K562 (cell line): ENCODE measurements around the gene GIMAP8.

Experiments used
- ATF1 ChIP-seq, 2 experiments: fragments of 450-650 bp in 1 of 2; IDR thresholded peaks; 2 replicates each; pipeline ENCODE4 v1.6.1; 2016; ENCODE audit warnings: missing compliant biosample characterization in 1 of 2, missing genetic modification characterization in 1 of 2
- BRF2 ChIP-seq: IDR thresholded peaks from 3 replicates; pipeline ENCODE4 v1.6.1; 2011; ENCODE audit warnings: borderline replicate concordance, mild to moderate bottlenecking; ENCODE audit not compliant: insufficient read length, insufficient read depth
- CAMTA2 ChIP-seq: fragments of 250-450 bp; sonication (Bioruptor Pico); conservative IDR thresholded peaks from 2 replicates; pipeline ENCODE4 v1.5.1; 2022
- FOXK1 ChIP-seq: sonication (generic); formaldehyde crosslinking; IDR thresholded peaks from 2 replicates; pipeline ENCODE4 v1.8.0; 2022; ENCODE audit warnings: missing genetic modification reagents, mild to moderate bottlenecking, borderline replicate concordance
- KHSRP ChIP-seq: fragments of 450-650 bp; IDR thresholded peaks from 2 replicates; pipeline ENCODE4 v1.6.1; 2017
- NR2C1 ChIP-seq, 2 experiments: fragments of 450-650 bp; IDR thresholded peaks; 2 replicates each; pipeline ENCODE4 v1.6.1; 2017; ENCODE audit warnings: mild to moderate bottlenecking in 2 of 2, antibody characterized with exemption in 1 of 2, inconsistent platforms in 1 of 2, missing compliant biosample characterization in 1 of 2, missing genetic modification characterization in 1 of 2
- PBX2 ChIP-seq, 2 experiments: IDR thresholded peaks in 1 of 2; conservative IDR thresholded peaks in 1 of 2; 2 replicates each; pipeline ENCODE4 v1.6.1; 2016; ENCODE audit warnings: low read depth in 2 of 2, mild to moderate bottlenecking in 1 of 2, missing compliant biosample characterization in 1 of 2, missing genetic modification characterization in 1 of 2, moderate library complexity in 1 of 2
- RBM15 ChIP-seq: fragments of 200-400 bp; formaldehyde crosslinking; IDR thresholded peaks from 2 replicates; pipeline ENCODE4 v1.6.1; 2018; ENCODE audit warnings: mild to moderate bottlenecking, low read length, moderate library complexity; ENCODE audit not compliant: insufficient read depth
- TCF7 ChIP-seq: sonication (generic); IDR thresholded peaks from 2 replicates; pipeline ENCODE4 v1.6.1; 2016; ENCODE audit warnings: antibody characterized with exemption, borderline replicate concordance
- TEAD4 ChIP-seq, 2 experiments: sonication (generic) in 1 of 2; formaldehyde crosslinking in 1 of 2; IDR thresholded peaks; 2 replicates each; pipeline versions ENCODE4 v1.6.1 to v1.8.0; 2012 to 2022; ENCODE audit warnings: borderline replicate concordance in 1 of 2, inconsistent platforms in 1 of 2, low read length in 1 of 2, mild to moderate bottlenecking in 1 of 2, missing genetic modification reagents in 1 of 2
- ZNF134 ChIP-seq: fragments of 250-450 bp; sonication (Bioruptor Pico); conservative IDR thresholded peaks from 2 replicates; pipeline ENCODE4 v1.4.0; 2020
- ZNF507 ChIP-seq: conservative IDR thresholded peaks from 2 replicates; pipeline ENCODE4 v1.6.1; 2017; ENCODE audit warnings: missing genetic modification characterization, missing compliant biosample characterization
- ZNF785 ChIP-seq: fragments of 250-450 bp; sonication (Bioruptor Pico); IDR thresholded peaks from 2 replicates; pipeline ENCODE4 v1.4.0; 2020; ENCODE audit warnings: mild to moderate bottlenecking

- no peak for TF ChIP-seq TEAD4 (IDR thresholded peaks at IDR 0.05; ENCODE audit: low read length)
- TF ChIP-seq TEAD4 (CRISPR knock-in tag; IDR thresholded peaks at IDR 0.05; ENCODE audit: borderline replicate concordance): no peak
- TF ChIP-seq FOXK1 (CRISPR knock-in tag): no peak
- no peak for TF ChIP-seq BRF2
- TF ChIP-seq NR2C1 (IDR thresholded peaks at IDR 0.05): no peak
- no peak for TF ChIP-seq NR2C1 (tag; IDR thresholded peaks at IDR 0.05)
- TF ChIP-seq PBX2 (CRISPR knock-in tag; IDR thresholded peaks at IDR 0.05; ENCODE audit: low read depth): no peak
- no peak for TF ChIP-seq PBX2 (tag; conservative IDR thresholded peaks at IDR 0.05; ENCODE audit: low read depth)
- no peak for TF ChIP-seq CAMTA2 (CRISPR knock-in tag)
- TF ChIP-seq KHSRP: no peak
- TF ChIP-seq ZNF134 (CRISPR knock-in tag): no peak
- no peak for TF ChIP-seq TCF7
- TF ChIP-seq ZNF507 (tag): no peak
- no peak for TF ChIP-seq RBM15
- no peak for TF ChIP-seq ATF1 (CRISPR knock-in tag; IDR thresholded peaks at IDR 0.05)
- no peak for TF ChIP-seq ATF1 (tag; IDR thresholded peaks at IDR 0.05)
- TF ChIP-seq ZNF785 (CRISPR knock-in tag): no peak
Observed at GRCh38 chr7:150468241-150468640, 17.8 kb downstream of the GIMAP8 start.
